Measurements from ENCODE around the gene ST3GAL4.
A peak's percentile ranks its signal among the peaks of the same experiment; 100 is the strongest.

The ST3GAL4 gene

DNA sequence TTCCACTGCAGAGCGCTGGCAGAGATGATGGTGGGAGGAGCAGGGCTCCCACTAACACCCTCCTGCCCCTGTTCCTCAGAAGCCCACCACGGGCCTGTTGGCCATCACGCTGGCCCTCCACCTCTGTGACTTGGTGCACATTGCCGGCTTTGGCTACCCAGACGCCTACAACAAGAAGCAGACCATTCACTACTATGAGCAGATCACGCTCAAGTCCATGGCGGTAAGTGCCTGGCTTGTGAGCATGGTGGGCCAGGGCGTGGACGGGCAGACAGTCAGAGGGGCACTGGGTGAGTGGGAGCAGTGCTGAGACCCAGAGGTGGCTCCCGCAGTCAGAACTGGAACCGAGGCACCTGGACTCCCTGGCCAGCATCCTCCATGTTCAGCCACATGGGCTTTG, 57.9 kb downstream of the ST3GAL4 start:
- H3K27me3 Mint-ChIP-seq: peaks cover 9 to 11% of the 10 kb centered on the region in 2 donors
- no peak overlapping the region for H3K27ac Mint-ChIP-seq
- ATAC-seq (replicated peaks): no peak
- peaks cover 8 to 23% of the 10 kb centered on the region in 2 donors for H3K36me3 Mint-ChIP-seq
- H3K4me1 Mint-ChIP-seq: peaks cover 7 to 11% of the 10 kb centered on the region in 2 donors
- no peak for DNase-seq
- H3K9me3 Mint-ChIP-seq: no peaks in the 10 kb centered on the region
- H3K4me3 Mint-ChIP-seq: no peak overlapping the region

DNA sequence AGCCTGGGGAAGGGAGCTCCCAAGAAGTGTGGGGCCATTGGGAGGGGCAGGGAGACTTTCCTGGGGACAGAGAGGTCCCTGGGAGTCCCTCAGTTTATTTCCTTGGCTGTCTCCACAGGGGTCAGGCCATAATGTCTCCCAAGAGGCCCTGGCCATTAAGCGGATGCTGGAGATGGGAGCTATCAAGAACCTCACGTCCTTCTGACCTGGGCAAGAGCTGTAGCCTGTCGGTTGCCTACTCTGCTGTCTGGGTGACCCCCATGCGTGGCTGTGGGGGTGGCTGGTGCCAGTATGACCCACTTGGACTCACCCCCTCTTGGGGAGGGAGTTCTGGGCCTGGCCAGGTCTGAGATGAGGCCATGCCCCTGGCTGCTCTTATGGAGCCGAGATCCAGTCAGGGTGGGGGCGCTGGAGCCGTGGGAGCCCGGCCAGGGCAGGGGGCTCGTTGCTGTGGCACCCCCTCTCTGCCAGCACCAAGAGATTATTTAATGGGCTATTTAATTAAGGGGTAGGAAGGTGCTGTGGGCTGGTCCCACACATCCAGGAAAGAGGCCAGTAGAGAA, 58.4 kb downstream of the ST3GAL4 start:
- H3K4me3 Mint-ChIP-seq: no peak overlapping the region
- H3K27ac Mint-ChIP-seq: no peak overlapping the region
- peaks cover 8 to 22% of the 10 kb centered on the region in 2 donors for H3K36me3 Mint-ChIP-seq
- peaks cover 7 to 16% of the 10 kb centered on the region in 2 donors for H3K4me1 Mint-ChIP-seq
- DNase-seq (no peak), ATAC-seq (replicated peaks) (no peak)
- H3K9me3 Mint-ChIP-seq: no peaks in the 10 kb centered on the region
- H3K27me3 Mint-ChIP-seq: peaks cover 9 to 15% of the 10 kb centered on the region in 2 donors

- H3K9me3 Mint-ChIP-seq: no peaks in the 10 kb centered on the region
- no peak overlapping the region for H3K4me3 Mint-ChIP-seq
- peaks cover 7 to 21% of the 10 kb centered on the region in 2 donors for H3K4me1 Mint-ChIP-seq
- H3K27ac Mint-ChIP-seq: no peak overlapping the region
- DNase-seq: no peak
- H3K27me3 Mint-ChIP-seq: peaks cover 9 to 15% of the 10 kb centered on the region in 2 donors
- no peak for ATAC-seq (replicated peaks)
- peaks cover 8 to 17% of the 10 kb centered on the region in 2 donors for H3K36me3 Mint-ChIP-seq
Observed at GRCh38 chr11:126414615-126415014, 59.1 kb downstream of the ST3GAL4 start.

DNA sequence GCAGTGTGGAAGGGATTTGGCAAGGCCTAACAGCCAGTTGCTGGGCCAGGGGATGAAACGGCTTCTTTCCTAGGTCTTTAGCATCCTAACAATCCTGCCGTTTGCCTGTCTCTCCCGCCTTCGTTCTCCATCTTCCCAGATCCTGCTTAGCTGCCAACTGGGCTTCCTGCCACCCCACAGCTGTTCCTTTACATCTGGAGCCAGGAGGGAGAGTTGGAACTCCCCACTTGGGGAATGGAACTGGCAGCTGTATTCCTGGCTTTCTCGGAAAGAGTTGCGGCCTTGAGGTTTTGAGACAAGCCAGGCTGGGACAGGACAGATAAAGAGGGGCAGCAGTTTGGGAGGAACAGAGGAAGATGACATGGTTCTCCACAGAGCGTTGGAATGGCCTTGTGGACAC, 59.6 kb downstream of the ST3GAL4 start:
- Mint-ChIP-seq H3K4me1 (peaks cover 12 to 26% of the 10 kb centered on the region in 2 donors), H3K4me3 (no peak overlapping the region), H3K27ac (peak overlapping the region; percentile 26), H3K36me3 (peaks cover 8 to 17% of the 10 kb centered on the region in 2 donors), H3K9me3 (no peaks in the 10 kb centered on the region), H3K27me3 (peaks cover 9 to 15% of the 10 kb centered on the region in 2 donors)
- DNase-seq (no peak), ATAC-seq (replicated peaks) (no peak)

- Mint-ChIP-seq H3K27ac (peak overlapping the region; percentile 49), H3K36me3 (peaks cover 8 to 14% of the 10 kb centered on the region in 2 donors), H3K4me1 (peaks cover 15 to 31% of the 10 kb centered on the region in 2 donors), H3K27me3 (peaks cover 9 to 15% of the 10 kb centered on the region in 2 donors), H3K9me3 (no peaks in the 10 kb centered on the region), H3K4me3 (peak overlapping the region; percentile 67 to 78)
- DNase-seq (no peak), ATAC-seq (replicated peaks) (peak in 1 of 2 donors; percentile 10)
Observed at GRCh38 chr11:126415669-126416420, 60.4 kb downstream of the ST3GAL4 start.

GRCh38 chr11:126416542-126417090, 61.1 kb downstream of the ST3GAL4 start:
- peaks cover 21 to 39% of the 10 kb centered on the region in 2 donors for H3K4me1 Mint-ChIP-seq
- H3K4me3 Mint-ChIP-seq: peak overlapping the region; percentile 67 to 78
- H3K36me3 Mint-ChIP-seq: peaks cover 8 to 14% of the 10 kb centered on the region in 2 donors
- peak; percentile 58 for DNase-seq
- peaks cover 9 to 15% of the 10 kb centered on the region in 2 donors for H3K27me3 Mint-ChIP-seq
- H3K9me3 Mint-ChIP-seq: no peaks in the 10 kb centered on the region
- ATAC-seq (replicated peaks): peak; percentile 92 to 93
- peak overlapping the region; percentile 47 for H3K27ac Mint-ChIP-seq

DNA sequence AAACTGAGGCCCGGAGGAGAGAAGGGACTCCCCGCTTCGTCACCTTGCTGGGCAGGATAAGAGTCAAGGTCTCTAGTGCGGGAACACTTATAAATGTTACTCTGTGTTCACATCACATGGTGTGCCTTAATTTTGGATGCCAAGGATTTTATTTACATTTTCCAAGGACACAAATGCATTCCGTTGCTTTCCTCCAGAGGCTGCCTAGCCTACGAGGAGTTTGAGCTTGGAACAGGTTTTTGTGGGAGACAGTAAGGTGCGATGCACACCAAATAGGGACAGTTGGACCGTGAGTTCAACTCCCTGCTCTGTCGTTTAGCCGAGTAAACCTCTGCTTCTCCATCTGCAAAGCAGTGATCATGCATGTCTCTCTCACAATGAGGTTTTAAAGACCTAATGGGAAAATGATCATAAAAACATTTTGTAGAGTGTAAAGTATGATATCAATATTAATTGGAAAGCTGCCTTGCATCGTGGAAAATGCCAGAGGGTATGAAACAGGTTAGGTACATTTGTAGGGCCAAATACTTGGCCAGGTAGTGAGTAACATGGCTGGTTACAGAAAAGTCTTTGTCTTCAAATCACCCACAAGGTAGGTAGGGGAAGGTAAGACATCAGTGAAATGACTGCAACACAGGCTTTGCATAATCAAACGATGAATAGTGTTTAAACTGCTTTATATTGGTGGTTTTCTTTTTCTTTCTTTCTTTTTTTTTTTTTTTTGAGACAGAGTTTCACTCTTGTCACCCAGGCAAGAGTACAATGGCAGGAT, 61.8 kb downstream of the ST3GAL4 start:
- Mint-ChIP-seq H3K4me1 (peaks cover 27 to 45% of the 10 kb centered on the region in 2 donors), H3K27me3 (peaks cover 9 to 15% of the 10 kb centered on the region in 2 donors), H3K4me3 (peak overlapping the region; percentile 67 to 78), H3K9me3 (no peaks in the 10 kb centered on the region), H3K36me3 (peaks cover 5 to 10% of the 10 kb centered on the region in 2 donors), H3K27ac (no peak overlapping the region)
- ATAC-seq (replicated peaks) (no peak), DNase-seq (no peak)

DNA sequence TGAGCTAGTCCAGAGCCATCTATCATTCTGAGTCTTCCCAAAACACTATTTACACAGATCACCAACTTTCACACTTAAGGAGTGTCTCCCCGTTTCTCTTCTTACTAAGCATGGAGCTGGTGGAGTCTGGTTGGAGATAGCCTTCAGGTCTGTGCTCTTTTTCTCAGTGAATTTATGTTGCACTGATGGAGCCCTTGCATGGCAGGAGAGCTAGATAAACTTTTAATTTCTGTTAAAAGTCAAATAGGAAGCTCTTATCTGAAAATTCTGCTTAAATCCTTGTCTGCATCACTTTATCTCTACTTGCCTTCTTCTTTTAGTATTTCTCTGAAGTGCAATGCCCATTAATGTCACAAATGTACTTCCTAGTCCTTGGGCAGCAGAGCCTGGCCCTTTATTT, 63.4 kb downstream of the ST3GAL4 start:
- ATAC-seq (replicated peaks) (no peak), DNase-seq (no peak)
- no peaks in the 10 kb centered on the region for H3K9me3 Mint-ChIP-seq
- H3K4me1 Mint-ChIP-seq: peaks cover 27 to 48% of the 10 kb centered on the region in 2 donors
- peaks cover 5 to 7% of the 10 kb centered on the region in 2 donors for H3K36me3 Mint-ChIP-seq
- H3K27ac Mint-ChIP-seq: no peak overlapping the region
- H3K4me3 Mint-ChIP-seq: no peak overlapping the region
- H3K27me3 Mint-ChIP-seq: peaks cover 13 to 15% of the 10 kb centered on the region in 2 donors

DNA sequence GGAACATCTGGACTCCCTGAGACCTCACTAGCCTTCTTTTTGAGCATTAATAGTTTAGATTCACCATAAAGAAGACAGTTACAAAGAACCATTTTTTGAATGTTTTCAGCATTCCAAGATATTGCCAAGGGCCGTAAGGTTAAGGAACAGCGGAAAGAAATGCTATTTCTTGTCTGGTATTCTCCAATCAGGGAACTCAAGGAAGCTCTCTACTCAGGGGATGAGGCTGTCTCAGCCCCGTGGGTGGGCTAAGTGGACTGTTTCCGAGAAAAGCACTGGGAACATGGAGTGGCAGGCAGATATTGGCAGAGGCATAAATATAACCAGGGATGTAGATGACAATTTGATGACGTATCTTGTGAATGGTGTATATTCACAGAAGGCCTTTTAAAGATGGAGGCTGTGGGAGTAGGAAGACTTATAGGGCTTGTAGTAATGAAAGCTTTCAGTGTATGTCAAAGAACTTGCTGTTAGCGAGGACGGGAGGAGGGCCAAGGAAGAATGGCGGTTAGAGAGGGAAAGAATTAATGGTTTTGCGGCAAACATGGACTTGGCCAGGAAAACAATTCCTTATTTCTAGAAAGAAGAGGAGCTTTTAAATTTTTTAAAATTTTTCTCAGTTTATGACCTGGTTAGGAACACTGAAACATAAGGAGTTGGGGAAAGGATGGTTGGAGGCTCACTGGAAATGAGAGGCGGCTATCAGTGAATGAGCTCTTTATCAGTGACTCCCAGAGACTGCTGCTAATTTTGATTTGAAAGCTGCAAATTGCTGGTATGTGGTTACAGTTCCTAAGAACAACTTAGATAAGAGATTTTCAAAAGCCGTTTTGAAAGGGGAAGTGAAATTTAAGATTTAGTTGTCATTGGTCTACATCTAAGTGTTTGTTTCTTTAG, 64.6 kb downstream of the ST3GAL4 start:
- peak; percentile 69 to 74 for ATAC-seq (replicated peaks)
- peaks cover 0 to 3% of the 10 kb centered on the region in 2 donors for H3K36me3 Mint-ChIP-seq
- peak overlapping the region; percentile 15 for H3K27ac Mint-ChIP-seq
- DNase-seq: no peak
- peaks cover 16 to 20% of the 10 kb centered on the region in 2 donors for H3K27me3 Mint-ChIP-seq
- H3K4me1 Mint-ChIP-seq: peaks cover 29 to 48% of the 10 kb centered on the region in 2 donors
- H3K9me3 Mint-ChIP-seq: no peaks in the 10 kb centered on the region
- peak overlapping the region; percentile 50 to 59 for H3K4me3 Mint-ChIP-seq

DNA sequence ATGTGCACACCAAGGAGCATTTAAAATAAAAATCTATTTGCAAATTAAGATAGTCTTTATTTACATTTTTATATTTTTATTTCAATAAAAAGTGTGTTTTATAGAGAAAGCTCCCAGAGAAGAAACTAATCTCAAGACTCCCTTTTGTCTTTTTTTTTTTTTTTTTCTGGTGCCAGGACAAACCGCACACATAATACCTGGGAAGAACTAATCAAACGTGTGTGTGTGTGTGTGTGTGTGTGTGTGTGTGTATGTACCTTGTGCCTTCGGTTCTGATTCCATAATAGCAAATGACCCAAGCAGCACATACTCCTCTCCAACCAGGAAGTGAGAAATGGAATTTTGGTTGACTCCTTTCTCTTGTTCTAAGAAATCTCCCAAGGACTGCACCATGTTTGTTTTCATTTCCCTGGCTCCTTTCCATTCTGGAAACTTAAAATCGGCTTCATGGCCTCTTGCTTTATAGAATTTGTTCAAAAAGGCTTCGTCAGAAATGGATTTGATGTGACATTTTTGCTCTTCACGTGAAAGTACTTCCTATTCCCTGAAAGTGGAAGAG, 65.3 kb downstream of the ST3GAL4 start:
- H3K27me3 Mint-ChIP-seq: peaks cover 15 to 18% of the 10 kb centered on the region in 2 donors
- H3K27ac Mint-ChIP-seq: no peak overlapping the region
- peak overlapping the region; percentile 21 to 22 for H3K4me3 Mint-ChIP-seq
- H3K36me3 Mint-ChIP-seq: peaks cover 0 to 3% of the 10 kb centered on the region in 2 donors
- H3K9me3 Mint-ChIP-seq: no peaks in the 10 kb centered on the region
- DNase-seq (no peak), ATAC-seq (replicated peaks) (peak in 1 of 2 donors; percentile 8)
- H3K4me1 Mint-ChIP-seq: peaks cover 29 to 50% of the 10 kb centered on the region in 2 donors

DNA sequence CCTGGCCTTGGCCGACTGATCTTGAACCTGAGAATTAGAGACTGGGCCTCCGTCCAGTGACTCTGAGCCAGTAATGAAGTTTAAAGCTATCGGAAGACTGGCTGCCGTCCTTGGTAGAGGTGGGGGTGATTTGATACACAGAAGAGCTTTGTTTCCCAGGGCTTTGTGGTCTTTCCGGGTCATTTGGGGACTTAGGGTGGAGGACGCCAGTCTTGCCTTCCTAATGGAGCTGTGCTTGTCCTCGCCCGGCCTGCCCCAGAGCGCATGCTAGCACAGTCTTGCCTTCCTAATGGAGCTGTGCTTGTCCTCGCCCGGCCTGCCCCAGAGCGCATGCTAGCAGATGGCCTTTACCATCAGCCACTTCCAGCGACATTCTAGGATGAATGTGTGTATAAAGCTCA, 65.8 kb downstream of the ST3GAL4 start:
- DNase-seq: no peak
- peaks cover 13 to 15% of the 10 kb centered on the region in 2 donors for H3K27me3 Mint-ChIP-seq
- H3K27ac Mint-ChIP-seq: peak overlapping the region; percentile 42
- ATAC-seq (replicated peaks): no peak
- peaks cover 0 to 3% of the 10 kb centered on the region in 2 donors for H3K36me3 Mint-ChIP-seq
- no peaks in the 10 kb centered on the region for H3K9me3 Mint-ChIP-seq
- peaks cover 25 to 50% of the 10 kb centered on the region in 2 donors for H3K4me1 Mint-ChIP-seq
- H3K4me3 Mint-ChIP-seq: no peak overlapping the region

DNA sequence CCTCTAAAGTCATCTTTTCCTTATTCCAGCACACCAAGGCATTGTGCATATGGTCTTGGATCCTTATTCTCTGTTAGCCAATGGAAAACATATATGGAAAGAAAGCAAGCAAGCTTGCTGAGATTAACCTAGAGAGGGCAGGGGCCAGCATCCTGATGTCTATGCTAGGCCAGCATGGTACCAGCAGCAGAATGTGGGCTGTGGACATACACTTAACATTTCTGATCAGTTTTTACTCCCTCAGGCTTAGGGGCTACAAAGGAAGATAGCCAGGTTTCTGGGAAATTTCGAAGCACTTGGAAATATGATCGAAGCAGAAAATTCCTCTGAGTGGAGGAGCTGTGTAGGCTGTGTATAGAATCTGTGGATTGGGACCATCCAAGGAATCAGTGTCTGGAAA, 67.0 kb downstream of the ST3GAL4 start:
- H3K27me3 Mint-ChIP-seq: peaks cover 12 to 15% of the 10 kb centered on the region in 2 donors

DNA sequence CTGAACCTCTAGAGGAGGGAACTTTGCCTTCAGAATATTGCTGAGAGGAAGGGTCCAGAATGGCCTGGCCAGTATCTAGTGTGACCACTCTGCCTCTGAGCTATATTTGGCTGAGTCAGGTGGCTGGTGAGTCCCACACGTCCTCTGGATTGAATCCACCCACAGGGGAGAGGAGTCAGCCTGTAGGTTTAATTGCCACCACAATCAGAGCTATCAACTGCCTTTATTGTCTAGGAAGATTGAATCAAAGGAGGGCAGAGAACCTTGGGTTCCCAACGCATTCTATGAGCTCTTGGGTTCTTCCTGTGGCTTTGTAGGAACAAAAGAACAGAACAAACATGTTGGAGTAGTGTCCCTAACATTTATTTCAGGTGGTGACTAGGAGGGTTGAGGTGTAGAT, 67.7 kb downstream of the ST3GAL4 start:
- ATAC-seq (replicated peaks): no peak
- DNase-seq: no peak
- Mint-ChIP-seq H3K27me3 (peaks cover 12 to 15% of the 10 kb centered on the region in 2 donors), H3K4me1 (peaks cover 36 to 66% of the 10 kb centered on the region in 2 donors), H3K27ac (no peak overlapping the region), H3K4me3 (no peak overlapping the region), H3K9me3 (no peaks in the 10 kb centered on the region), H3K36me3 (peaks cover 0 to 5% of the 10 kb centered on the region in 2 donors)

More for the DNA sequence above, 67.0 kb downstream of the ST3GAL4 start:
- no peak for DNase-seq
- peaks cover 32 to 59% of the 10 kb centered on the region in 2 donors for H3K4me1 Mint-ChIP-seq
- H3K27ac Mint-ChIP-seq: no peak overlapping the region
- ATAC-seq (replicated peaks): no peak
- no peak overlapping the region for H3K4me3 Mint-ChIP-seq
- H3K9me3 Mint-ChIP-seq: no peaks in the 10 kb centered on the region
- peaks cover 0 to 5% of the 10 kb centered on the region in 2 donors for H3K36me3 Mint-ChIP-seq

All from stimulated activated naive B cell treated with anti-CD40 and anti-IgM and Interleukin-4, amounts not matched to agents 10 μg/mL and 1 μg/mL and 100 μg/mL, for 72 hours (primary cell).